Neural crest cell (in vitro differentiated cells): ENCODE data around the gene MTX1. TPM values are rescaled to one million over a fixed set of nuclear protein-coding genes. Genes with fewer than 3 reads are reported as not detected.
"Not testable (repeated sequence)": the region's sequence is repeated elsewhere in the genome, so short reads cannot be mapped to it uniquely, and the experiment has no call there.

Source experiments
- DNase-seq: peaks from one replicate; pipeline ENCODE4 v3.0.0; 2021; ENCODE audit warnings: low read depth, mixed read lengths, low spot score
- H3K27ac Mint-ChIP-seq: one replicate; pipeline ENCODE4 v1.8.0; 2021; ENCODE audit warnings: mild to moderate bottlenecking, mixed read lengths; ENCODE audit not compliant: unreplicated experiment
- H3K27me3 Mint-ChIP-seq: 2 replicates; pipeline ENCODE4 v1.8.0; 2021; ENCODE audit warnings: low read depth, mild to moderate bottlenecking, mixed read lengths
- H3K36me3 Mint-ChIP-seq: 2 replicates; pipeline ENCODE4 v1.8.0; 2021; ENCODE audit warnings: low read depth, mild to moderate bottlenecking, mixed read lengths
- H3K4me1 Mint-ChIP-seq: 2 replicates; pipeline ENCODE4 v1.8.0; 2021; ENCODE audit warnings: mixed read lengths
- H3K4me3 Mint-ChIP-seq: one replicate; pipeline ENCODE4 v1.8.0; 2021; ENCODE audit warnings: mild to moderate bottlenecking, mixed read lengths
- H3K9me3 Mint-ChIP-seq: 2 replicates; pipeline ENCODE4 v1.8.0; 2021; ENCODE audit warnings: mixed read lengths
- total RNA-seq: library from RNA; stranded (reverse); gene quantifications from 2 replicates; pipeline ENCODE4 v1.2.1, GENCODE V29; 2021
- TF ChIP-seq, protein P1 (sequence below): fragments of 200-600 bp; sonication (generic); conservative IDR thresholded peaks from 2 replicates; pipeline ENCODE4 v1.5.0; 2021; ENCODE audit warnings: antibody characterized with exemption, mild to moderate bottlenecking

The MTX1 gene
- total RNA-seq, 1 donor from 2014 or later, result 38.3 TPM

- DNase-seq, result no peak
- Mint-ChIP-seq H3K27me3 (no peaks in the 10 kb centered on the region), H3K36me3 (peaks cover 4% of the 10 kb centered on the region), H3K4me1 (peaks cover 14% of the 10 kb centered on the region), H3K27ac (no peak overlapping the region), H3K4me3 (no peak overlapping the region), H3K9me3 (peaks cover 4% of the 10 kb centered on the region)
- TF ChIP-seq, protein P1, sequence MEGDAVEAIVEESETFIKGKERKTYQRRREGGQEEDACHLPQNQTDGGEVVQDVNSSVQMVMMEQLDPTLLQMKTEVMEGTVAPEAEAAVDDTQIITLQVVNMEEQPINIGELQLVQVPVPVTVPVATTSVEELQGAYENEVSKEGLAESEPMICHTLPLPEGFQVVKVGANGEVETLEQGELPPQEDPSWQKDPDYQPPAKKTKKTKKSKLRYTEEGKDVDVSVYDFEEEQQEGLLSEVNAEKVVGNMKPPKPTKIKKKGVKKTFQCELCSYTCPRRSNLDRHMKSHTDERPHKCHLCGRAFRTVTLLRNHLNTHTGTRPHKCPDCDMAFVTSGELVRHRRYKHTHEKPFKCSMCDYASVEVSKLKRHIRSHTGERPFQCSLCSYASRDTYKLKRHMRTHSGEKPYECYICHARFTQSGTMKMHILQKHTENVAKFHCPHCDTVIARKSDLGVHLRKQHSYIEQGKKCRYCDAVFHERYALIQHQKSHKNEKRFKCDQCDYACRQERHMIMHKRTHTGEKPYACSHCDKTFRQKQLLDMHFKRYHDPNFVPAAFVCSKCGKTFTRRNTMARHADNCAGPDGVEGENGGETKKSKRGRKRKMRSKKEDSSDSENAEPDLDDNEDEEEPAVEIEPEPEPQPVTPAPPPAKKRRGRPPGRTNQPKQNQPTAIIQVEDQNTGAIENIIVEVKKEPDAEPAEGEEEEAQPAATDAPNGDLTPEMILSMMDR, result no peak
Measured at GRCh38 chr1:155166051-155166470, 42.4 kb upstream of the MTX1 start.

- Mint-ChIP-seq H3K27ac (no peak overlapping the region), H3K9me3 (peaks cover 4% of the 10 kb centered on the region), H3K4me3 (no peak overlapping the region), H3K27me3 (no peaks in the 10 kb centered on the region), H3K4me1 (peaks cover 14% of the 10 kb centered on the region), H3K36me3 (peaks cover 4% of the 10 kb centered on the region)
- no peak for DNase-seq
- TF ChIP-seq, protein P1, result no peak
Measured at GRCh38 chr1:155166471-155167165, 41.9 kb upstream of the MTX1 start.

- Mint-ChIP-seq H3K27ac (no peak overlapping the region), H3K27me3 (no peaks in the 10 kb centered on the region), H3K9me3 (peaks cover 4% of the 10 kb centered on the region), H3K36me3 (peaks cover 4% of the 10 kb centered on the region), H3K4me1 (peaks cover 21% of the 10 kb centered on the region), H3K4me3 (peak overlapping the region; percentile 79)
- TF ChIP-seq, protein P1, result peak; percentile 89
- DNase-seq, result peak; percentile 87
Measured at GRCh38 chr1:155167166-155168104, 41.1 kb upstream of the MTX1 start.

DNA sequence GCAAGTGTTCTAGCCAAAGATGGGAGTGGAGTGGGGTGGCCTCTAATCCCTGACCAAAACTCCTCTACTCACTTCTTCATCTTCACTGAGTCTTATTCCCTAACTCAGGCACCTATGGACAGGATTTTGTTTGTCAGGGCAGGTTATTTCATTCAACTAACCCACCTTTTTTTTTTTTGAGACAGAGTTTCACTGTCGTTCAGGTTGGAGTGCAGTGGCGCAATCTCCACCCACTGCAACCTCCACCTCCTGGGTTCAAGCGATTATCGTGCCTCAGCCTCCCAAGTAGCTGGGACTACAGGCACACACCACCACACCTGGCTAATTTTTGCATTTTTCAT is 40.4 kb upstream of the MTX1 start:
- Mint-ChIP-seq H3K4me3 (peak overlapping the region; percentile 79), H3K4me1 (peaks cover 25% of the 10 kb centered on the region)
- not testable (repeated sequence) for H3K9me3 Mint-ChIP-seq, H3K36me3 Mint-ChIP-seq, DNase-seq, H3K27me3 Mint-ChIP-seq, H3K27ac Mint-ChIP-seq

DNA sequence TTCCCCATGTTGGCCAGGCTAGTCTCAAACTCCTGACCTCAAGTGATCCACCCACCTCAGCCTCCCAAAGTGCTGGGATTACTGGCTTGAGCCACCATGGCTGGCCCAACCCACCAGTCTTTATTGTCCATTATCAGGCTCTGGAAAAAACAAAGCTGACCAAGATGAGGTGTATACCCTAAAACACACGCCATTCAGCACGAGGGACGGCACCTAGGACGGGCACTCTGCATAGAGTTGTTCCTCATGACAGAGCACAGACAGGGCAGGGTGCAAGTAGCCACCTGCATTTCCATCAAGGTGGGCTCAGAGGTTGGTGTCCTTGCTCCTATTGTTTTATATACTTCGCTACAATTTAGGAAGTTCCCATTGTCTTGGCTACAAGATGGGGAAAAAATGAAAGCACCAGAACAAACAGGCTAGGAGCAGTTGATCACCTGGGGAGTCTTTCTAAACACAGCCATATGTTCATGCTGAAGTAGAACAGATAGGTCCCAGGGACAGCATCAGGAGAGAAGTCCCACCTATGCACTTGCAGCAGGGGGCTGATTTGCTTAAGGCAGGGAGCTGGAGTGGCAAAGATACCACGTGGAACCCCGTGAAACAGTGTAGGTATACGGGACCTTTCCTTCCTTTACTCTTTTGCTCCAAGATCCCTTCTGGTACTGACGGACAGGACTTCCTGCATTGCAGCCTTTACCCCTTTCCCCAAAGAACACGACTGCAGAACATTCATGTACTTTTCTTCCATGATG is 39.9 kb upstream of the MTX1 start:
- Mint-ChIP-seq H3K36me3 (peaks cover 6% of the 10 kb centered on the region), H3K4me3 (peak overlapping the region; percentile 41), H3K27me3 (peaks cover 3% of the 10 kb centered on the region), H3K27ac (no peak overlapping the region), H3K9me3 (peaks cover 4% of the 10 kb centered on the region), H3K4me1 (peaks cover 31% of the 10 kb centered on the region)
- no peak for DNase-seq
- TF ChIP-seq, protein P1, result no peak
